Spleen (tissue), 7 donors: ENCODE measurements around the gene PXMP2.
A peak's percentile ranks its signal among the peaks of the same experiment; 100 is the strongest.

Source experiments
- CTCF ChIP-seq, 11 experiments: fragments of 200-600 bp in 7 of 11; fragments of 450-650 bp in 4 of 11; sonication (generic) in 4 of 11; IDR thresholded peaks in 8 of 11; conservative IDR thresholded peaks in 3 of 11; 1 replicate in 7 of 11; 2 replicates in 4 of 11; pipeline versions ENCODE4 v1.4.0 to v1.8.0; 2016 to 2021; ENCODE audit warnings: antibody characterized with exemption in 11 of 11, inconsistent platforms in 4 of 11, mild to moderate bottlenecking in 1 of 11
- POLR2A ChIP-seq, 3 donors: fragments of 450-650 bp; IDR thresholded peaks; one replicate each; pipeline ENCODE4 v1.5.1; 2017; ENCODE audit warnings: antibody characterized with exemption in 3 of 3, mild to moderate bottlenecking in 1 of 3
- POLR2AphosphoS5 ChIP-seq, 3 donors: sonication (generic); formaldehyde crosslinking; IDR thresholded peaks; one replicate each; pipeline ENCODE4 v1.5.1; 2017; ENCODE audit warnings: antibody characterized with exemption in 3 of 3
- donor health status: DM: no; HTN: no; CAD: no; lungs with moderate emphysema.
- donor health status: DM: no; HTN: no; CAD: no.
- donor health status: DM: no; HTN: no; CAD: no.

- TF ChIP-seq CTCF (IDR thresholded peaks at IDR 0.05 in 8 of 11, conservative IDR thresholded peaks at IDR 0.05 in 3 of 11) (peak in 3 of 11 experiments; percentile 18 to 31 (median 25)), POLR2AphosphoS5 (IDR thresholded peaks at IDR 0.05) (peak; percentile 93 to 95 (median 93)), POLR2A (IDR thresholded peaks at IDR 0.05) (peak in 1 of 3 donors; percentile 47)
These were observed 23.2 kb downstream of the PXMP2 start, which contains the start of gene PGAM5 for GRCh38 chr12:132710405-132711079.
